ENCODE data around the gene ID1. TPM values are rescaled to one million over a fixed set of nuclear protein-coding genes. Genes with fewer than 3 reads are reported as not detected.
"Not testable (repeated sequence)": the region's sequence is repeated elsewhere in the genome, so short reads cannot be mapped to it uniquely, and the experiment has no call there.

ID1 gene
- total and polyA plus RNA-seq, 2 donors: 500 to 683 TPM

DNA sequence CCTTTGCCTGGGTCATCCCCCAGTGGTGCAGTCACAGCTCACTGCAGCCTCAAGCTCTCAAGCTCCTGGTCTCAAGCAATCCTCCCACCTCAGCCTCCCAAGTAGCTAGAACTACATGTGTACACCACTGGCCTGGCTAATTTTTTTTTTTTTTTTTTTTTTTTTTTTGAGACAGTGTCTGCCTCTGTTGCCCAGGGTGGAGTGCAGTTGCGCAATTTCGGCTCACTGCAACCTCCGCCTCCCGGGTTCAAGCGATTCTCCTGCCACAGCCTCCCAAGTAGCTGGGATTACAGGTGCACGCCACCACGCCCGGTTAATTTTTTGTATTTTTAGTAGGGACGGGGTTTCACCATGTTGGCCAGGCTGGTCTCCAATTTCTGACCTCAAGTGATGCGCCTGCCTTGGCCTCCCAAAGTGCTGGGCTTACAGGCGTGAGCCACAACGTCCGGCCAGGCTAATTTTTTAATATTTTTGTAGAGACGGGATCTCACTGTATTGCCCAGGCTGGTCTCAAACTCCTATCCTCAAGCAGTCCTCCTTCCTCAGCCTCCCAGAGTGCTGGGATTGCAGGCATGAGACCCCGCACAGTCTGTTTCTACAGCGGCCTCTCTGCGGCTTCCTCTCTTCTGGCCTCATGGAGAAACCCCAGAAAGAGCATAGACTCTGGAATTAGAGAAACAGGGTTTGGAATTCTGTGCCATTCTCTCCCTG is 25.0 kb upstream of the ID1 start:
- H3K4me3 ChIP-seq (ENCODE audit: low read depth, low read length); H3K36me3 ChIP-seq (ENCODE audit: insufficient read depth); DNase-seq (ENCODE audit: extremely low spot score); H3K4me1 ChIP-seq (ENCODE audit: insufficient read depth); H3K27ac ChIP-seq (ENCODE audit: low read depth): not testable (repeated sequence)
- WGBS: 96% methylated on average over 17 of the region's 17 CpGs

DNA sequence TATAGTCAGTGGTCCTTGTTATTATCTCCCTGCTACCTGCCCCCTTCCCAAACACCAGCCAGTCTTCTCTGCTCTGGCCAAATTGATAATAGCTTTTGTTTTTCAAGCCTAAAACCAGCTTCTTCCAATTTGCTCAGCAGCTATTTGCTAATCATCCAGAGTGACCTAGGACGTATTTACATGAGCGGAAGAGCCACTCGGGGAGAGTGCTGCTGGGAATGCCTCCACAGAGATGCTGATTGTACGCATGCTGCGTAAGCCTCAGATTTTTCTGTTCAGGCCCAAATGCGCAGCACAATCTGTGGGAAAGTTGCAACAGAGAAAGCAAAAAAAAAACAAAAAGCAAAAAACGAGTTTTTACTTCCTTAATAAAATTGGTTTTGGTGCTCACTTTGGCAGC is 24.4 kb upstream of the ID1 start:
- no peak for DNase-seq (ENCODE audit: extremely low spot score)
- Histone ChIP-seq H3K27ac (ENCODE audit: low read depth) (no peak overlapping the region), H3K36me3 (ENCODE audit: insufficient read depth) (no peaks in the 10 kb centered on the region), H3K4me3 (ENCODE audit: low read depth, low read length) (no peak overlapping the region), H3K4me1 (ENCODE audit: insufficient read depth) (no peaks in the 10 kb centered on the region)
- WGBS: 81% methylated on average over 7 of the region's 7 CpGs

- DNase-seq (ENCODE audit: extremely low spot score): no peak
- Histone ChIP-seq H3K4me1 (ENCODE audit: insufficient read depth) (no peaks in the 10 kb centered on the region), H3K4me3 (ENCODE audit: low read depth, low read length) (no peak overlapping the region), H3K27ac (ENCODE audit: low read depth) (no peak overlapping the region), H3K36me3 (ENCODE audit: insufficient read depth) (no peaks in the 10 kb centered on the region)
- 81% methylated on average over 13 of the region's 13 CpGs for WGBS
These were observed 23.7 kb upstream of the ID1 start for GRCh38 chr20:31581391-31581790.

DNA sequence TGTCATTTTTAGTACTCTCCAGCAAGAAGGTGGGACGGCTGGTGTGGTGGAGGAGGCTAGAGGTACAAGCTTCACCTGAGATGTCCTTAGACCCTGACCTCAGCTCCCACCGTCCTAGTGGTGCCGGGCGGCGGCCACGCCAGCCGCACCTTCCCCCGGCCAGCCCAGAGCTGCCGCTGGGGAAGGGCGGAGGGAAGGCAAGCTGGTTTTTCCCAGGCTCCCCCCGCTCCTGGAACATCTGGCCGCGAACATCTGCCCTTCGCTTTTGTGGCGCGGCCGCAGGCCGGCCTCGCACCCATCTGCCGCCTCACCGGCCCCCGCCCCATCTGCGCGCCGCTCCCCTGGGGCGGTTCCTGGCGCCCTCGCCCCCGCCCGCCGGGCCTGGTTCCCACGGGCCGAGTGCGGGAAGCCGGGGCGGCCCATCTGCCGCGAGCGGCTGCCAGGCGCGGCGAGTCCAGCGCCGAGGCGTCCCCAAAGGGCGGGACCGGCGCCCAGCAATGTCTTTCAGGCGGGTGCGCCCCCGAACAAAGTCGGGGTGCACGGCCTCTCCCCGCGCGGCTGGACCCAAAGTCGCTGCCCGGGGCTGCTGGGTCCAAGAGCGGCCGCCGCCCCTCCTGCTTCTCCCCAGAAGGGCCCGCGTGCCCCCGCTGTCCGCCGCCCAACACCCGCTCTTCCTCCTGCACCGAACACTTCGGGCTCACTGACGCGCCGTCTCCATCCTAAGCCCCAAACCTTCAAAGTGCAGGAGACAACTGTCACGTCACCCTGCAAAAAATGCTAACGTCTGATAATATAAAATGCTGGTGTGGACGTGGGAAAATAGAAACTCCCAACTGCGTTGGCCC is 17.3 kb upstream of the ID1 start:
- Histone ChIP-seq H3K4me3 (ENCODE audit: low read depth, low read length) (peak overlapping the region; percentile 33), H3K36me3 (ENCODE audit: insufficient read depth) (no peaks in the 10 kb centered on the region), H3K4me1 (ENCODE audit: insufficient read depth) (no peaks in the 10 kb centered on the region), H3K27ac (ENCODE audit: low read depth) (peak overlapping the region; percentile 70)
- no peak for DNase-seq (ENCODE audit: extremely low spot score)
- 2% methylated on average over 76 of the region's 76 CpGs for WGBS

GRCh38 chr20:31590717-31591225 is 14.3 kb upstream of the ID1 start:
- DNase-seq (ENCODE audit: extremely low spot score): no peak
- no peaks in the 10 kb centered on the region for H3K4me1 ChIP-seq (ENCODE audit: insufficient read depth)
- H3K36me3 ChIP-seq (ENCODE audit: insufficient read depth): no peaks in the 10 kb centered on the region
- no peak overlapping the region for H3K4me3 ChIP-seq (ENCODE audit: low read depth, low read length)
- H3K27ac ChIP-seq (ENCODE audit: low read depth): peak overlapping the region; percentile 25
- 84% methylated on average over 7 of the region's 7 CpGs for WGBS

DNA sequence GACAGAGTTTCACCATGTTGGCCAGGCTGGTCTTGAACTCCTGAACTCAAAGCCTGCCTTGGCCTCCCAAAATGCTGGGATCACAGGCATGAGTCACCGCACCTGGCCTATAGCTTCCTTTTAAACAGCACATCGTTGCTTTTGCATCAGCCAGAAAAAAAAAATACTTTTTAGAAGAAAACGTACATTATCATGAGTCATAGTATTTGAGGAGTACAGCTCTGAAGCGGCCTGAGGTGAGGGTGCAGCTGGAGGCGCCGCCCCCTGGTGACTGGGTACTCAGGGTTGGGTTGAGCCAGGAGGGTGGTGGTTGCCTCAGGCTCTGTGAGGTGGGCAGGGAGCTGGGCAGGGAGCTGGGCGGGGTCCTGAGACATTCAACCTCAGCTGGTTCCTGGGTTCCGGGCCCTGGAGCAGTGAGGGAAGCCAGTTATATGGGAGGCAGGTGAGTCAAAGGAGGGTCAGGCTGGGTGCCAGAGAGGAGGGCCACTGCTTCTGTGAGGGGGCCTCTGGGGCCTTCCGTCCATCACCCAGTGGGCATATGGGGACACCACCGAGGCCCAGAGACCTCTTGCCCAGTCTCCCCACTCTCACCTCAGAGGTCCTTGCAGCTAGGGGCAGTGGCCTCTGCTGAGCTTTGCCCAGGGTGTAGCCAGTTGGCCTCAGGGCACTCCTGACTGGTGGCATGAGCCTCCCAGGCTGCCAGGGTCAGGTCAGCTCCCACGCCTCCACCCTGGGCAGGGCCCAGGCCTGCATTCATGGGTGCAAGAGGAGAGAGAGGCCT is 11.7 kb upstream of the ID1 start:
- no peak for DNase-seq (ENCODE audit: extremely low spot score)
- WGBS: 79% methylated on average over 11 of the region's 11 CpGs
- H3K36me3 ChIP-seq (ENCODE audit: insufficient read depth): no peaks in the 10 kb centered on the region
- H3K4me3 ChIP-seq (ENCODE audit: low read depth, low read length): no peak overlapping the region
- no peaks in the 10 kb centered on the region for H3K4me1 ChIP-seq (ENCODE audit: insufficient read depth)
- peak overlapping the region; percentile 51 for H3K27ac ChIP-seq (ENCODE audit: low read depth)

- DNase-seq (ENCODE audit: extremely low spot score): no peak
- no peaks in the 10 kb centered on the region for H3K36me3 ChIP-seq (ENCODE audit: insufficient read depth)
- no peaks in the 10 kb centered on the region for H3K4me1 ChIP-seq (ENCODE audit: insufficient read depth)
- 85% methylated on average over 13 of the region's 13 CpGs for WGBS
- peak overlapping the region; percentile 58 for H3K27ac ChIP-seq (ENCODE audit: low read depth)
- H3K4me3 ChIP-seq (ENCODE audit: low read depth, low read length): no peak overlapping the region
These were observed 11.0 kb upstream of the ID1 start for GRCh38 chr20:31594002-31594557.

GRCh38 chr20:31594558-31595379 is 10.3 kb upstream of the ID1 start:
- H3K27ac ChIP-seq (ENCODE audit: low read depth): peak overlapping the region; percentile 73
- H3K4me3 ChIP-seq (ENCODE audit: low read depth, low read length): no peak overlapping the region
- 76% methylated on average over 11 of the region's 11 CpGs for WGBS
- no peaks in the 10 kb centered on the region for H3K4me1 ChIP-seq (ENCODE audit: insufficient read depth)
- no peaks in the 10 kb centered on the region for H3K36me3 ChIP-seq (ENCODE audit: insufficient read depth)
- DNase-seq (ENCODE audit: extremely low spot score): no peak

- Histone ChIP-seq H3K36me3 (ENCODE audit: insufficient read depth) (no peaks in the 10 kb centered on the region), H3K4me3 (ENCODE audit: low read depth, low read length) (no peak overlapping the region), H3K4me1 (ENCODE audit: insufficient read depth) (no peaks in the 10 kb centered on the region), H3K27ac (ENCODE audit: low read depth) (peak overlapping the region; percentile 73)
- no peak for DNase-seq (ENCODE audit: extremely low spot score)
- WGBS: 62% methylated on average over 3 of the region's 3 CpGs
These were observed 9.8 kb upstream of the ID1 start for GRCh38 chr20:31595380-31595653.

- Histone ChIP-seq H3K4me3 (ENCODE audit: low read depth, low read length) (no peak overlapping the region), H3K36me3 (ENCODE audit: insufficient read depth) (no peaks in the 10 kb centered on the region), H3K27ac (ENCODE audit: low read depth) (peak overlapping the region; percentile 73), H3K4me1 (ENCODE audit: insufficient read depth) (no peaks in the 10 kb centered on the region)
- 25% methylated on average over 15 of the region's 15 CpGs for WGBS
- DNase-seq (ENCODE audit: extremely low spot score): peak; percentile 77
These were observed 9.3 kb upstream of the ID1 start for GRCh38 chr20:31595654-31596411.

GRCh38 chr20:31596412-31596715 is 8.7 kb upstream of the ID1 start:
- not testable (repeated sequence) for H3K36me3 ChIP-seq (ENCODE audit: insufficient read depth); H3K4me3 ChIP-seq (ENCODE audit: low read depth, low read length); DNase-seq (ENCODE audit: extremely low spot score); H3K4me1 ChIP-seq (ENCODE audit: insufficient read depth)
- 44% methylated on average over 4 of the region's 4 CpGs for WGBS
- peak overlapping the region; percentile 73 for H3K27ac ChIP-seq (ENCODE audit: low read depth)

GRCh38 chr20:31596831-31597480 is 8.1 kb upstream of the ID1 start:
- Histone ChIP-seq H3K27ac (ENCODE audit: low read depth) (peak overlapping the region; percentile 46), H3K4me1 (ENCODE audit: insufficient read depth) (no peaks in the 10 kb centered on the region), H3K36me3 (ENCODE audit: insufficient read depth) (no peaks in the 10 kb centered on the region), H3K4me3 (ENCODE audit: low read depth, low read length) (no peak overlapping the region)
- WGBS: 72% methylated on average over 4 of the region's 4 CpGs
- DNase-seq (ENCODE audit: extremely low spot score): no peak

Data from urinary bladder (tissue), 4 donors.